ENCODE measurements around the gene ATP8B1.

The ATP8B1 gene

DNA sequence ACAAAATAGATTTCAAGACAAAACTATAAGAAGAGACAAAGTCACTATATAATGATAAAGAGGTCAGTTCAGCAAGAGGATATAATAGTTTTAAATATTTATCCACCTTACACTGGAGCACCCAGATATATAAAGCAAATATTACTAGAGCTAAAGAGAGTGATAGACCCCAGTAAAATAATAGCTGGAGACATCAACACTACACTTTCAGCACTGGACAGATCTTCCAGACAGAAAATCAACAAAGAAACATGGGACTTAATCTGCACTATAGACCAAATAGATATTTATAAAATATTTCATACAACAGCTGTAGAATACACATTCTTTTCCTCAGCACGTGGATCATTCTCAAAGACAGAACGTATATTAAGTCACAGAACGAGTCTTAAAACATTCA, 86.6 kb downstream of the ATP8B1 start:
- no peak for TF ChIP-seq CTCF (IDR thresholded peaks at IDR 0.05; ENCODE audit: control extremely low read depth, extremely low read depth, low read depth, missing control alignments)
- no peak for DNase-seq (ENCODE audit: extremely low spot score)
- ChIA-PET CTCF (no interaction called here), POLR2A (no interaction called here)

DNA sequence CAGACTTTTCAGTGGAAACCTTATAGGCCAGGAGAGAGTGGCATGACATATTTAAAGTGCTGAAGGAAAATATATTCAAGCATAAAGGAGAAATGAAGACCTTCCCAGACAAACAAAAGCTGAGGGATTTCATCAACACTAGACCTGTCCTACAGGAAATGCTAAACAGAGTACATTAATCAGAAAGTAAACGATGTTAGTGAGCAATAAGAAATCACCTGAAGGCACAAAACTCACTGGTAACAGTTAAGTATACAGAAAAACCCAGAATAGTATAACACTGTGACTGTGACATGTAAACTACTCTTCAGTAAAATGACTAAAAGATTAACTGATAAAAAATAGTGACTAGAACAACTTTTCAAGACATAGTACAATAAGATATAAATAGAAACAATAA, 87.4 kb downstream of the ATP8B1 start:
- CTCF ChIA-PET = no interaction called here
- DNase-seq (ENCODE audit: extremely low spot score) = no peak
- TF ChIP-seq CTCF (IDR thresholded peaks at IDR 0.05; ENCODE audit: control extremely low read depth, extremely low read depth, low read depth, missing control alignments) = no peak
- POLR2A ChIA-PET = no interaction called here

- DNase-seq (ENCODE audit: extremely low spot score) = no peak
- CTCF ChIA-PET = no interaction called here
- TF ChIP-seq CTCF (IDR thresholded peaks at IDR 0.05; ENCODE audit: control extremely low read depth, extremely low read depth, low read depth, missing control alignments) = no peak
- POLR2A ChIA-PET = no interaction called here
Measured at GRCh38 chr18:57715073-57715472, 88.0 kb downstream of the ATP8B1 start.

DNA sequence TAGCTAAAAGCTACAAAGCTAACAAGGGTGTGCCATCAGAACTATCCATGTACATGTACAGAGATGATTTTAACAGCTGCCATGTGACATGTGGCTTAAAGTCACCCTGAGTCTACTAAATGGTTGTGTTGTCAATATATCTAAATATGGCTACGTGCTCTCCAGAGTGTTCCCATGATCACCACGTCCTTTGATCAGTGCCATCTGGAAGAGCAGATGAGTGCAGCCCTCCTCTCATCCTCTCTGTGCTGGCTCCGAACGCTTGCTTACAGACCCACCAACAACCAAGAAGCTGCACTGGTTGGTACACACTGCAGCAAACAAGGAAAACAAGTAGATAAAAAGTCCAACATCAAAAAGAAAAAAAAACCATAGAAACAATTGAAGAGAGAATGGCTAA, 92.9 kb downstream of the ATP8B1 start:
- no peak for TF ChIP-seq CTCF (IDR thresholded peaks at IDR 0.05; ENCODE audit: control extremely low read depth, extremely low read depth, low read depth, missing control alignments)
- ChIA-PET CTCF (no interaction called here), POLR2A (no interaction called here)
- DNase-seq (ENCODE audit: extremely low spot score) = no peak

DNA sequence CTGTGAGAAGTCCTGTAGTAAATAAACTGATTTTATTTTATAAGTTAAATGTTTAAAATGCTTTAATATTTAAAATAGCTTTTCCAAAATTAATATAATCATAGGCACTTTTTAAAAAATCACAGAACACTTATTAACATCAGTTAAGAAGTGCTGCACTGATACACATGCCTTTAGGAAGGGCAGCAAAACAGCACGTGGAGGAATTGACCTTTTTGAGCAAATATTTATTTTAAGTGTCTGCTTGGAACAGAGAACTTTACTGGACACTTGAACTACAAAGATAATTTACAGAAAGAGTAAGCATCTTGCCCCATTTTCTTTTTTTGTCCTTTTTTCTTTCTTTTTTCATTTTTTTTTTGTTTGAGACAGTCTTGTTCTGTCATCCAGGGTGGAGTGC, 93.8 kb downstream of the ATP8B1 start:
- DNase-seq (ENCODE audit: extremely low spot score) = no peak
- no peak for TF ChIP-seq CTCF (IDR thresholded peaks at IDR 0.05; ENCODE audit: control extremely low read depth, extremely low read depth, low read depth, missing control alignments)
- ChIA-PET POLR2A (no interaction called here), CTCF (no interaction called here)

DNA sequence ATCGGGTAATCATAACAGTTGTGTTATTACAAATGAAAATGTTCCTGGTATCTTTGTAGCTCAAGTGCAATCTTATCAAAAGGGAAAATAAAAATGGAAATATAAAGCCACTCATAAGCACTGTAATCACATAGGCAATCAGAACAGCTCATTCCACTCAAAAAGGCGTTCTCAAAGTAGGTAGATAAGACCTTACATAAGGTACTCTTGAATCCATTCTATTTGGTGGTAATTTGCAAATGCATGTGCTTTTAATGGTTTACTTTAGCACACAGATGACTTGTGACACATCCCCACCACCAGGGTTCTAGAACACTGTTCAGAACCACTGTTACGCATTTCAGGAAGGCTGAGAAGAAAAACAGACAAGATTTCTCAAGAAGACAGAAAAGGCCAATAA, 94.8 kb downstream of the ATP8B1 start:
- POLR2A ChIA-PET = no interaction called here
- no peak for DNase-seq (ENCODE audit: extremely low spot score)
- CTCF ChIA-PET = no interaction called here
- no peak for TF ChIP-seq CTCF (IDR thresholded peaks at IDR 0.05; ENCODE audit: control extremely low read depth, extremely low read depth, low read depth, missing control alignments)
